ENCODE results near the gene HEPACAM2.

- TF ChIP-seq POLR2A (IDR thresholded peaks at IDR 0.05; ENCODE audit: low read depth), result no peak
- TF ChIP-seq CTCF (IDR thresholded peaks at IDR 0.05), result no peak
- TF ChIP-seq EP300 (IDR thresholded peaks at IDR 0.05), result no peak
Observed at GRCh38 chr7:93265220-93265619, 39.0 kb upstream of the HEPACAM2 start.
